Neural progenitor cell (in vitro differentiated cells): ENCODE measurements around the gene ADCK1.

ENCODE experiments used
- EZH2 ChIP-seq: fragments of 200-600 bp; sonication (generic); IDR thresholded peaks from 2 replicates; pipeline ENCODE4 v1.6.1; 2017; ENCODE audit warnings: antibody characterized with exemption, mild to moderate bottlenecking, moderate library complexity
- EZH2phosphoT487 ChIP-seq: fragments of 200-600 bp; sonication (generic); IDR thresholded peaks from 2 replicates; pipeline ENCODE4 v1.6.1; 2017; ENCODE audit warnings: antibody characterized with exemption
- TF ChIP-seq, protein P1 (sequence below): fragments of 200-600 bp; sonication (generic); IDR thresholded peaks from 2 replicates; pipeline ENCODE4 v1.5.1; 2017; ENCODE audit warnings: antibody characterized with exemption, mild to moderate bottlenecking

- TF ChIP-seq, protein P1, sequence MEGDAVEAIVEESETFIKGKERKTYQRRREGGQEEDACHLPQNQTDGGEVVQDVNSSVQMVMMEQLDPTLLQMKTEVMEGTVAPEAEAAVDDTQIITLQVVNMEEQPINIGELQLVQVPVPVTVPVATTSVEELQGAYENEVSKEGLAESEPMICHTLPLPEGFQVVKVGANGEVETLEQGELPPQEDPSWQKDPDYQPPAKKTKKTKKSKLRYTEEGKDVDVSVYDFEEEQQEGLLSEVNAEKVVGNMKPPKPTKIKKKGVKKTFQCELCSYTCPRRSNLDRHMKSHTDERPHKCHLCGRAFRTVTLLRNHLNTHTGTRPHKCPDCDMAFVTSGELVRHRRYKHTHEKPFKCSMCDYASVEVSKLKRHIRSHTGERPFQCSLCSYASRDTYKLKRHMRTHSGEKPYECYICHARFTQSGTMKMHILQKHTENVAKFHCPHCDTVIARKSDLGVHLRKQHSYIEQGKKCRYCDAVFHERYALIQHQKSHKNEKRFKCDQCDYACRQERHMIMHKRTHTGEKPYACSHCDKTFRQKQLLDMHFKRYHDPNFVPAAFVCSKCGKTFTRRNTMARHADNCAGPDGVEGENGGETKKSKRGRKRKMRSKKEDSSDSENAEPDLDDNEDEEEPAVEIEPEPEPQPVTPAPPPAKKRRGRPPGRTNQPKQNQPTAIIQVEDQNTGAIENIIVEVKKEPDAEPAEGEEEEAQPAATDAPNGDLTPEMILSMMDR, result no peak
- TF ChIP-seq EZH2phosphoT487 (no peak), EZH2 (no peak)
Measured at GRCh38 chr14:77970646-77971045, 170.7 kb downstream of the ADCK1 start.
